Mammary epithelial cell (primary cell): ENCODE measurements around the gene STK35.

Experiments
- EZH2 ChIP-seq: IDR thresholded peaks from 2 replicates; pipeline ENCODE4 v1.6.1; 2012; ENCODE audit warnings: low read length, inconsistent platforms, borderline replicate concordance
- TF ChIP-seq, protein P1 (sequence below), 2 donors: IDR thresholded peaks in 1 of 2; conservative IDR thresholded peaks in 1 of 2; 2 replicates each; pipeline ENCODE4 v1.5.1; 2011 to 2012; ENCODE audit warnings: inconsistent platforms in 2 of 2, low read length in 2 of 2, mild to moderate bottlenecking in 2 of 2, control low read depth in 1 of 2, low read depth in 1 of 2; ENCODE audit not compliant: insufficient read depth in 1 of 2; ENCODE audit errors: extremely low read depth in 1 of 2

DNA sequence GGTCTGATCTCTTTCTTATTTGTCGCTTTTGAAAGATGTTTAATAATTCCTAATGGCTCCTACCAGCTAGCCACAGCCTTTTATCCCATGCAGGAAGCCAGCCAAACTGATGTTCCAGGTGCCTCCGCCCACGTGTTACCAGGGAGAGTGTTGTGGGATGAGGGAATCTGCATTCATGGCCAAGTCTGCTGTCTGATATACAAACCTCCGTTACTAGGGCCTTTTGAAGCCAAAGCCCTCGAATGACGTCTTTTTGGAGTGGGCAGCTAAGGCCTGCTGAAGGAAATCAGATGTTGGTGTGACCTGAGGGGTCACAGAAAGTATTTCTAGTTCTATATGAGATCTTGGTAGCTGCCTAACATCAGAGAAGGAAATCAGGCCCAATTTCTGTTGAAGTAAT, 21.3 kb downstream of the STK35 start:
- TF ChIP-seq, protein P1, sequence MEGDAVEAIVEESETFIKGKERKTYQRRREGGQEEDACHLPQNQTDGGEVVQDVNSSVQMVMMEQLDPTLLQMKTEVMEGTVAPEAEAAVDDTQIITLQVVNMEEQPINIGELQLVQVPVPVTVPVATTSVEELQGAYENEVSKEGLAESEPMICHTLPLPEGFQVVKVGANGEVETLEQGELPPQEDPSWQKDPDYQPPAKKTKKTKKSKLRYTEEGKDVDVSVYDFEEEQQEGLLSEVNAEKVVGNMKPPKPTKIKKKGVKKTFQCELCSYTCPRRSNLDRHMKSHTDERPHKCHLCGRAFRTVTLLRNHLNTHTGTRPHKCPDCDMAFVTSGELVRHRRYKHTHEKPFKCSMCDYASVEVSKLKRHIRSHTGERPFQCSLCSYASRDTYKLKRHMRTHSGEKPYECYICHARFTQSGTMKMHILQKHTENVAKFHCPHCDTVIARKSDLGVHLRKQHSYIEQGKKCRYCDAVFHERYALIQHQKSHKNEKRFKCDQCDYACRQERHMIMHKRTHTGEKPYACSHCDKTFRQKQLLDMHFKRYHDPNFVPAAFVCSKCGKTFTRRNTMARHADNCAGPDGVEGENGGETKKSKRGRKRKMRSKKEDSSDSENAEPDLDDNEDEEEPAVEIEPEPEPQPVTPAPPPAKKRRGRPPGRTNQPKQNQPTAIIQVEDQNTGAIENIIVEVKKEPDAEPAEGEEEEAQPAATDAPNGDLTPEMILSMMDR (conservative IDR thresholded peaks at IDR 0.05 in 1 of 2, IDR thresholded peaks at IDR 0.05 in 1 of 2; ENCODE audit: extremely low read depth in 1 of 2, insufficient read depth in 1 of 2, low read depth in 1 of 2, low read length in 2 of 2) = no peak
- no peak for TF ChIP-seq EZH2
